Panc1 (cell line): ENCODE measurements around the gene DHRSX.
"Not testable (repeated sequence)": the region's sequence is repeated elsewhere in the genome, so short reads cannot be mapped to it uniquely, and the experiment has no call there.

Source experiments
- CTCF ChIP-seq: fragments of 450-650 bp; IDR thresholded peaks from 2 replicates; pipeline ENCODE4 v1.5.1; 2017; ENCODE audit warnings: mild to moderate bottlenecking
- POLR2AphosphoS5 ChIP-seq: IDR thresholded peaks from 2 replicates; pipeline ENCODE4 v1.6.1; 2012; ENCODE audit warnings: mild to moderate bottlenecking, low read depth, low read length, moderate library complexity
- SIN3A ChIP-seq: IDR thresholded peaks from 2 replicates; pipeline ENCODE4 v1.6.1; 2012; ENCODE audit warnings: low read depth, mild to moderate bottlenecking, low read length, moderate library complexity, borderline replicate concordance; ENCODE audit not compliant: insufficient read depth
- TCF7L2 ChIP-seq: IDR thresholded peaks from 2 replicates; pipeline ENCODE4 v1.6.1; 2011; ENCODE audit warnings: mild to moderate bottlenecking, low read depth, low read length, inconsistent platforms

GRCh38 chrX:2473064-2473463, 27.7 kb downstream of the DHRSX start:
- not testable (repeated sequence) for TF ChIP-seq CTCF, POLR2AphosphoS5, TCF7L2, SIN3A
